ENCODE data around the gene GMPPA.

DNA sequence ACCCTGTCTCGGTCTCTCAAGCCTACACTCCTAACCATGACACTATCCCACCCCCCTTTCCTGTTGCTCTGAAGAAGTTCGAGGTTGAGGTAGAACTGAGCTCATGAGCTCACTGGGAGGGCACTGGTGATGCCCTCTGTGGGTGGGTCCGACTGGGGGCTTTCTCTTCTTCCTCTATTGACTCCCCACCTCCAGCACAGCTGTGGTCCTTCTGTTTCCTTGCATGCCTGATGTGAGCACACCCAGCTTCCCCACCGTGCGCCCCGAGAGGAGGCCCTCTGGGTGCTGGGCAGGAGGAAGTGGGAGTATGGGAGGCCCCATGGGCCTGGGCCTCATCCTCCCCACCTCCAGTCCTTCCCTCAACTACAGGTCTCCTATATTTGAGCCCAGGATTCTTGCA, 43.1 kb upstream of the GMPPA start:
- TF ChIP-seq, protein P1, sequence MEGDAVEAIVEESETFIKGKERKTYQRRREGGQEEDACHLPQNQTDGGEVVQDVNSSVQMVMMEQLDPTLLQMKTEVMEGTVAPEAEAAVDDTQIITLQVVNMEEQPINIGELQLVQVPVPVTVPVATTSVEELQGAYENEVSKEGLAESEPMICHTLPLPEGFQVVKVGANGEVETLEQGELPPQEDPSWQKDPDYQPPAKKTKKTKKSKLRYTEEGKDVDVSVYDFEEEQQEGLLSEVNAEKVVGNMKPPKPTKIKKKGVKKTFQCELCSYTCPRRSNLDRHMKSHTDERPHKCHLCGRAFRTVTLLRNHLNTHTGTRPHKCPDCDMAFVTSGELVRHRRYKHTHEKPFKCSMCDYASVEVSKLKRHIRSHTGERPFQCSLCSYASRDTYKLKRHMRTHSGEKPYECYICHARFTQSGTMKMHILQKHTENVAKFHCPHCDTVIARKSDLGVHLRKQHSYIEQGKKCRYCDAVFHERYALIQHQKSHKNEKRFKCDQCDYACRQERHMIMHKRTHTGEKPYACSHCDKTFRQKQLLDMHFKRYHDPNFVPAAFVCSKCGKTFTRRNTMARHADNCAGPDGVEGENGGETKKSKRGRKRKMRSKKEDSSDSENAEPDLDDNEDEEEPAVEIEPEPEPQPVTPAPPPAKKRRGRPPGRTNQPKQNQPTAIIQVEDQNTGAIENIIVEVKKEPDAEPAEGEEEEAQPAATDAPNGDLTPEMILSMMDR (IDR thresholded peaks at IDR 0.05) = no peak
- no peak for TF ChIP-seq POLR2A (IDR thresholded peaks at IDR 0.05)

Measured in thyroid gland (tissue), 4 donors.